Adrenal gland (tissue), 5 donors: Measurements from ENCODE around the gene S1PR2.

Source experiments
- CTCF ChIP-seq, 6 experiments: fragments of 450-650 bp in 4 of 6; fragments of 200-600 bp in 2 of 6; sonication (generic) in 1 of 6; IDR thresholded peaks; 1 replicate in 5 of 6; 2 replicates in 1 of 6; pipeline versions ENCODE4 v1.5.1 to v1.8.0; 2016 to 2021; ENCODE audit warnings: antibody characterized with exemption in 6 of 6, mild to moderate bottlenecking in 2 of 6, moderate library complexity in 1 of 6
- POLR2A ChIP-seq, 2 donors: fragments of 450-650 bp; IDR thresholded peaks; one replicate each; pipeline ENCODE4 v1.6.1; 2017; ENCODE audit warnings: antibody characterized with exemption in 2 of 2, mild to moderate bottlenecking in 2 of 2, moderate library complexity in 1 of 2
- donor health status: DM: no; HTN: no; CAD: no.

- TF ChIP-seq CTCF (IDR thresholded peaks at IDR 0.05) (no peak), POLR2A (IDR thresholded peaks at IDR 0.05) (no peak)
Observed at GRCh38 chr19:10209315-10209714, 21.8 kb downstream of the S1PR2 start.
